IPS-18a (cell line): ENCODE data around the gene SPRN.
"Not testable (repeated sequence)": the region's sequence is repeated elsewhere in the genome, so short reads cannot be mapped to it uniquely, and the experiment has no call there.

Experiments
- H3K27ac ChIP-seq: one replicate; pipeline ENCODE4 v1.5.1; 2013; ENCODE audit warnings: low read length
- H3K27me3 ChIP-seq: one replicate; pipeline ENCODE4 v1.6.1; 2013; ENCODE audit warnings: mild to moderate bottlenecking, low read length; ENCODE audit not compliant: control insufficient read depth, insufficient read depth
- H3K36me3 ChIP-seq: one replicate; pipeline ENCODE4 v1.6.1; 2013; ENCODE audit warnings: low read depth, low read length; ENCODE audit not compliant: control insufficient read depth
- H3K4me1 ChIP-seq: one replicate; pipeline ENCODE4 v1.6.1; 2013; ENCODE audit warnings: low read depth, low read length; ENCODE audit not compliant: control insufficient read depth
- H3K4me3 ChIP-seq: one replicate; pipeline ENCODE4 v1.5.1; 2013; ENCODE audit warnings: low read length
- H3K9ac ChIP-seq: one replicate; pipeline ENCODE4 v1.6.1; 2013; ENCODE audit warnings: mild to moderate bottlenecking, low read length, moderate library complexity
- H3K9me3 ChIP-seq: one replicate; pipeline ENCODE4 v1.6.1; 2013; ENCODE audit warnings: low read depth, low read length; ENCODE audit not compliant: control insufficient read depth

The SPRN gene

DNA sequence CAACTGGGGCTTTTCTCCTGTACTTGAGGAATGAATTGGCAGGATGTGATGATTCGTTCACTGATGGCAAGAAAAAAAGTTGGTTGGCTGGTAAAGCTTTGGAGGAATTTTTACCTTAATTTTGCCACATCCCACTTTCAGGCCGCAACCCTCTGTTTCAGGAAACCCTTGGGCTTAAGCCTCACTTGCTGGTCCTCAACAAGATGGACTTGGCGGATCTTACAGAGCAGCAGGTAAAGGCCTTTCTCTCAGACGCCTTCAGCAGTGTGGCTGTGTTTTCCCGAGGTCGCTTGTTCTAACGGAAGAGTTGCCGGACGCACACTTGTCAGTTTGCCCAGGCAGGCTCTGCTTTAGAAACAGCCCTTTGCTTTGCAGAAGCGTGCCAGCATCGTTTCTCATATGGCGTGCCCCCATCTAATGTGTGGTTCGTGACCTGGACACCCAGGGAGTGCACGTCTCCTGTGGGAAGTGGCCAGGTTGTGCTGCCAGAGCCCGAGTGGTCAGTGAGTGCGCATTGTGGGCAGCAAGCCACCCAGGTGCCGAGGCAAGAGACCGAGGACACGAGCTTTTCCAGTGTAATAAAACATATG is 28.3 kb downstream of the SPRN start:
- no peaks in the 10 kb centered on the region for H3K27me3 ChIP-seq
- H3K4me1 ChIP-seq: peaks cover 5% of the 10 kb centered on the region
- H3K4me3 ChIP-seq: no peak overlapping the region
- H3K36me3 ChIP-seq: peaks cover 41% of the 10 kb centered on the region
- H3K27ac ChIP-seq: no peak overlapping the region
- H3K9me3 ChIP-seq: no peaks in the 10 kb centered on the region
- H3K9ac ChIP-seq: no peak overlapping the region

- Histone ChIP-seq H3K4me3 (peak overlapping the region; percentile 91), H3K4me1 (peaks cover 5% of the 10 kb centered on the region), H3K27ac (peak overlapping the region; percentile 62)
These were observed 29.6 kb downstream of the SPRN start for GRCh38 chr10:133394801-133395221.

GRCh38 chr10:133394064-133394663 is 30.3 kb downstream of the SPRN start, which contains the start of gene MTG1:
TSS of gene MTG1 (plus strand) at chr10:133394157. CDS start at chr10:133394221, 64 bp downstream.
- peaks cover 5% of the 10 kb centered on the region for H3K4me1 ChIP-seq
- H3K9me3 ChIP-seq: no peaks in the 10 kb centered on the region
- peak within 1 kb of the TSS; percentile 62 for H3K27ac ChIP-seq
- H3K9ac ChIP-seq: peak within 1 kb of the TSS; percentile 92
- H3K27me3 ChIP-seq: no peaks in the 10 kb centered on the region
- H3K4me3 ChIP-seq: peak within 1 kb of the TSS; percentile 91
- H3K36me3 ChIP-seq: peaks cover 26% of the 10 kb centered on the region

More at GRCh38 chr10:133394801-133395221, 29.6 kb downstream of the SPRN start:
- peaks cover 31% of the 10 kb centered on the region for H3K36me3 ChIP-seq
- peak overlapping the region; percentile 92 for H3K9ac ChIP-seq
- H3K27me3 ChIP-seq: no peaks in the 10 kb centered on the region
- no peaks in the 10 kb centered on the region for H3K9me3 ChIP-seq

DNA sequence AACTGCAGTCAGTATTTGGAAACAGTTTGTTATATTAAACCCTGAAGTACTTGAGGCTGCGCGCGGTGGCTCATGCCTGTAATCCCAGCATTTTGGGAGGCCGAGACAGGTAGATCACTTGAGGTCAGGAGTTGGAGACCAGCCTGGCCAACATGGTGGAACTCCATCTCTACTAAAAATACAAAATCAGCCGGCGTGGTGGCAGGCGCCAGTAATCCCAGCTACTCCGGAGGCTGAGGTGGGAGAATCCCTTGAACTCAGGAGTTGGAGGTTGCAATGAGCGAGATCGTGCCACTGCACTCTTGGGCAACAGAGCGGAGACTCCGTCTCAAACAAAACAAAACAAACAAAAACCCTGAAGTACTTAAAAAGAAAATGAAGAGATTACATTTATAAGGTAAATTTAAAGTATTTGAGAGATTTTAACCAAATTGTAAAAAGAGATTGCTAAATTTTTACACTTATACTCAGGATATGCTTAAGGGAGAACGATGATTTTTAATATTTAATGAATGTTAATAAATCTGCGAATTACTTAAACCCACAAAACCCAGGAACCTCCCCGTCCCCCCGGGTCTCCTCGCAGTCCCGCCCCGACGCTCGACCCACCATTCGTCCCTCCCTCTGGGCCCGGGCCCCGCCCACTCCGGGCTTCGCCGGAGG is 30.9 kb downstream of the SPRN start:
- H3K36me3 ChIP-seq: peaks cover 20% of the 10 kb centered on the region
- H3K27ac ChIP-seq: no peak overlapping the region
- H3K9ac ChIP-seq: peak overlapping the region; percentile 32
- H3K9me3 ChIP-seq: no peaks in the 10 kb centered on the region
- peak overlapping the region; percentile 53 for H3K4me3 ChIP-seq
- no peaks in the 10 kb centered on the region for H3K27me3 ChIP-seq
- H3K4me1 ChIP-seq: peaks cover 5% of the 10 kb centered on the region

DNA sequence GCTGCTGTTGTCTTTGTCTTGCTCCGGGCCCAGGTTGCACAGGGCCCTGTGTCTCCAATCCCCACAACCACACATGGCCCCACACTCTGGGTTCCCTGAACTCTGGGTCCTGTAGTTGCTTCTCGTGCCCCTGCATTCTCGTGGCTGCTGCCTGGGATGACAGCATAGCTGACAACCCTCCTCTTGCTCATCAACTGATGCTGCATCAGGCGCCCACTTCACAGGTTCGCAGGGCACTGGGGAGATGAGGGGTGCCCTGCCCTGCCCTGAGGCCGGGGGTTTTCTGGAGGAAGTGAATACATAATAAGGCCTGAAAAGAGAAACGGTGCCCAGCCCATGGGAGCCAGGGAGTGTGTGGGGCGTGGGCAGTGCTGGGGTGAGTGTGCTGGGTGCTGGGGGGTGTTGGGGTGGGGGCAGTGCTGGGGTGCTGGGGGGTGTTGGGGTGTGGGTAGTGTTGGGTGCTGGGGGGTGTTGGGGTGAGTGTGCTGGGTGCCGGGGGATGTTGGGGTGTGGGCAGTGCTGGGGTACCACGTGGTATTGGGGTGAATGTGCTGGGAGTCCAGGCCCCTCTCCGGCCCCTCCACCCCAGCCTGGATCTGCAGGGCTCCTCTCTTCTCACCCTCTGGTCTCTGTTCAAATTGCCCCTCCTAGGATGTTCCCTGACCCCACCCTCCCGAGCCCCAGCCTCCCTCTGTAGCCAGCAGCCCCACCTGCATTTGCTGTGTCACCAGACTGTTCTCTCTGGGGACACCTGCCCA is 32.5 kb downstream of the SPRN start:
- Histone ChIP-seq H3K9ac (no peak overlapping the region), H3K4me3 (no peak overlapping the region), H3K4me1 (peaks cover 5% of the 10 kb centered on the region), H3K36me3 (peaks cover 9% of the 10 kb centered on the region), H3K9me3 (no peaks in the 10 kb centered on the region), H3K27ac (no peak overlapping the region), H3K27me3 (no peaks in the 10 kb centered on the region)

DNA sequence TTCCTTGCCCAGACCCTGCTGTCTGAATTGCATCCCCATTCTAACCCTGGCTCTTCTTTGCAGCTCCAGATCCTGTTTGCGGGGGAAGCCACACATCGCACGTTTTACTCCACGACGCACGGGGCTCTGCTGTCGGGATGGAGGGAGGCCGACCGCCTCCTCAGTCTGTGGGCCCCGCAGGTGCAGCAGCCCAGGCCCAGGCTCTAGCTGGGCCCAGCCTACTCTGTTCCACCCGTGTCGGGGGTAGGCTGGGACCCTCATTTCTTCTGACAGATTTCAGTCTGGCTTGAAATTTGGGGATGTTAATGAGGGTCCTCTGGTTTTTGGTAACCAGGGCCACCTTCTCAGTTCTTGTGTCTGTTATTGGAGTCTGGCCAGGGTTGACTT is 33.2 kb downstream of the SPRN start:
- Histone ChIP-seq H3K9me3 (no peaks in the 10 kb centered on the region), H3K9ac (no peak overlapping the region), H3K27ac (no peak overlapping the region), H3K4me3 (no peak overlapping the region), H3K4me1 (peaks cover 5% of the 10 kb centered on the region), H3K27me3 (no peaks in the 10 kb centered on the region), H3K36me3 (peaks cover 5% of the 10 kb centered on the region)

DNA sequence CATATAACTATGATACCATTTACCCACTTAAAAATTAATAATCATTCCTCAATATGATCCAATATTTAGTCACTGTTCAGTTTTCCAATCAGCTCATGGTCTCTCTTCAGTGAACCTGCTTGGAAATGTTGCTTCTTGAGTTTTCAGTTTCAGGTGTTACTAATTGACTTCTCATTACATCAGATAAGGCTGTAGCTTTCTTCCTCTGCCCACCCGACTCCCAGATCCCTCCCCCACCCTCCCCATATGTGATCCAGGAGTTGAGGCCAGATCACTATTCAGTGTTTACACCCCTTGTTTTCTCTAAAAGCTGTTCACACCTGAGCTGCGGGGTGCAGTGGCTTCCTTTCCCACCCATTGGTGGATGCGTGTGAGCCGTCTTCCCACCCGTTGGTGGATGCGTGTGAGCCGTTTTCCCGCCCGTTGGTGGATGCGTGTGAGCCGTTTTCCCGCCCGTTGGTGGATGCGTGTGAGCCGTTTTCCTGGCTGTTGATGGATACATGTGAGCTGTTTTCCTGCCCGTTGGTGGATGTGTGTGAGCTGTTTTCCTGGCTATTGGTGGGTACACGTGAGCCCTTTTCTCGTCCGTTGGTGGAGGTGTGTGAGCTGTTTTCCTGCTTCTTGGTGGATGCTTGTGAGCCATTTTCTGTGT is 33.7 kb downstream of the SPRN start:
- no peak overlapping the region for H3K9ac ChIP-seq
- no peak overlapping the region for H3K27ac ChIP-seq
- no peaks in the 10 kb centered on the region for H3K27me3 ChIP-seq
- peaks cover 5% of the 10 kb centered on the region for H3K4me1 ChIP-seq
- H3K4me3 ChIP-seq: no peak overlapping the region
- no peaks in the 10 kb centered on the region for H3K36me3 ChIP-seq
- H3K9me3 ChIP-seq: no peaks in the 10 kb centered on the region

- peaks cover 5% of the 10 kb centered on the region for H3K4me1 ChIP-seq
- H3K27ac ChIP-seq: no peak overlapping the region
- H3K9me3 ChIP-seq: no peaks in the 10 kb centered on the region
- no peaks in the 10 kb centered on the region for H3K27me3 ChIP-seq
- H3K9ac ChIP-seq: no peak overlapping the region
- H3K4me3 ChIP-seq: no peak overlapping the region
- no peaks in the 10 kb centered on the region for H3K36me3 ChIP-seq
These were observed 35.2 kb downstream of the SPRN start for GRCh38 chr10:133388973-133389818.

DNA sequence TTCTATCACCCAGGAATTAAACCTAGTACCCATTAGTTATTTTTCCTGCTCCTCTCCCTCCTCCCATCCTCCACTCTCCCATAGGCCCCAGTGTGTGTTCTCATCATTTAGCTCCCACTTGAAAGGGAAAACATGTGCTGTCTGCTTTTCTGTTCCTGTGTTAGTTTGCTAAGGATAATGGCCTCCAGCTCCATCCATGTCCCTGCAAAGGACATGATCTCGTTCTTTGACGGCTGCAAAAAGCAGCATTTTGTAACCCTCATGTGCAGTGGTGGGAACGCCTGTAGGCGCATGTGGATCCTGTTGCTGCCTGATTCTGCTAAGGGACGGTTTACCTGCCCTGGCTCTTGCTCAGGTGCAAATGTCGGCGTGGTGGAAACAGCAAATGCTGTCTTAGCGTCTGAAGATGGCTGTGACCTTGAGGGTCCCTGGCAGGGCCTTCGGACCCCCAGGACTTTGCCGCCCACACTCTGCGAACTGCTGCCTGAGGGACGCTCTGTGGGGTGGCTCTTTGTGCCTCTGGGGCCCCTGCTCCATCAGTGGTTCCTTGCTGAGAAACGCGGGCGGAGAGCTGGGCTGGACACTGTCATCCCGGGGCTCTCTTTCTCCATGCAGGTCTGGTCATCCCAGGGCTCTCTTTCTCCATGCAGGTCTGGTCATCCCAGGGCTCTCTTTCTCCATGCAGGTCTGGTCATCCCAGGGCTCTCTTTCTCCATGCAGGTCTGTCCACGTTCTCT is 36.0 kb downstream of the SPRN start:
- no peak overlapping the region for H3K9ac ChIP-seq
- H3K4me3 ChIP-seq: no peak overlapping the region
- H3K4me1 ChIP-seq: peaks cover 2% of the 10 kb centered on the region
- no peaks in the 10 kb centered on the region for H3K27me3 ChIP-seq
- no peak overlapping the region for H3K27ac ChIP-seq
- H3K36me3 ChIP-seq: no peaks in the 10 kb centered on the region
- H3K9me3 ChIP-seq: no peaks in the 10 kb centered on the region

GRCh38 chr10:133386951-133387350 is 37.5 kb downstream of the SPRN start:
- not testable (repeated sequence) for H3K4me3 ChIP-seq, H3K27me3 ChIP-seq, H3K27ac ChIP-seq, H3K36me3 ChIP-seq, H3K9me3 ChIP-seq, H3K4me1 ChIP-seq, H3K9ac ChIP-seq
